OCI-LY3 (cell line): ENCODE measurements around the gene FRMPD3.

ENCODE experiments used
- EZH2phosphoT487 ChIP-seq: fragments of 200-600 bp; shearing (Covaris generic); IDR thresholded peaks from 2 replicates; pipeline ENCODE4 v1.6.1; 2018; ENCODE audit warnings: antibody characterized with exemption, mixed run types, low read depth
- TF ChIP-seq, protein P1 (sequence below): fragments of 200-600, 300-600 bp; sonication (generic); IDR thresholded peaks from 2 replicates; pipeline ENCODE4 v1.5.1; 2014; ENCODE audit warnings: antibody characterized with exemption, low read length, low read depth

DNA sequence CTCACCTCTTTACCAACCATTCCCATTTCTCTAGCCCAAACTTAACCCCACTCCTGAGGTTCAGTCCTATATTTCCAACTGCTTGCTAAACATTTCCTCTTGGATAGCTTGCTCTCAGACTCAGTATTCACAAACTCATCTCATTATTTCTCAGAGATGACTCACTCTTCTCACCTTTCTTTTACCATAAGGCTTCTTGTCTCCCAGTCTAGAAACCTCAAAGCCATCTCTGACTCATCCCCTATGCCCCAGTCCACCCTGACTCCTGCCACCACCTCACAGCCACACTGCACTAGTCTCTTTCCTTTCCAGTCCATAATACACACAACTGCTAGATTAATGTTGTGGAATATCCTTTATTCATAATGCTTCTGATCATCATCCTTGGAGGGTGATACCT lies 4.8 kb downstream of the FRMPD3 start:
- no peak for TF ChIP-seq EZH2phosphoT487
- TF ChIP-seq, protein P1, sequence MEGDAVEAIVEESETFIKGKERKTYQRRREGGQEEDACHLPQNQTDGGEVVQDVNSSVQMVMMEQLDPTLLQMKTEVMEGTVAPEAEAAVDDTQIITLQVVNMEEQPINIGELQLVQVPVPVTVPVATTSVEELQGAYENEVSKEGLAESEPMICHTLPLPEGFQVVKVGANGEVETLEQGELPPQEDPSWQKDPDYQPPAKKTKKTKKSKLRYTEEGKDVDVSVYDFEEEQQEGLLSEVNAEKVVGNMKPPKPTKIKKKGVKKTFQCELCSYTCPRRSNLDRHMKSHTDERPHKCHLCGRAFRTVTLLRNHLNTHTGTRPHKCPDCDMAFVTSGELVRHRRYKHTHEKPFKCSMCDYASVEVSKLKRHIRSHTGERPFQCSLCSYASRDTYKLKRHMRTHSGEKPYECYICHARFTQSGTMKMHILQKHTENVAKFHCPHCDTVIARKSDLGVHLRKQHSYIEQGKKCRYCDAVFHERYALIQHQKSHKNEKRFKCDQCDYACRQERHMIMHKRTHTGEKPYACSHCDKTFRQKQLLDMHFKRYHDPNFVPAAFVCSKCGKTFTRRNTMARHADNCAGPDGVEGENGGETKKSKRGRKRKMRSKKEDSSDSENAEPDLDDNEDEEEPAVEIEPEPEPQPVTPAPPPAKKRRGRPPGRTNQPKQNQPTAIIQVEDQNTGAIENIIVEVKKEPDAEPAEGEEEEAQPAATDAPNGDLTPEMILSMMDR: no peak
